ENCODE measurements around the gene SPAG4.

Gene SPAG4

GRCh38 chr20:35598476-35598875 is 17.2 kb upstream of the SPAG4 start:
- no peaks in the 10 kb centered on the region for H3K27me3 ChIP-seq (ENCODE audit: insufficient read depth, low read length, poor library complexity, severe bottlenecking)
- no peaks in the 10 kb centered on the region for H3F3A ChIP-seq (ENCODE audit: low read depth)
- TF ChIP-seq, protein P1, sequence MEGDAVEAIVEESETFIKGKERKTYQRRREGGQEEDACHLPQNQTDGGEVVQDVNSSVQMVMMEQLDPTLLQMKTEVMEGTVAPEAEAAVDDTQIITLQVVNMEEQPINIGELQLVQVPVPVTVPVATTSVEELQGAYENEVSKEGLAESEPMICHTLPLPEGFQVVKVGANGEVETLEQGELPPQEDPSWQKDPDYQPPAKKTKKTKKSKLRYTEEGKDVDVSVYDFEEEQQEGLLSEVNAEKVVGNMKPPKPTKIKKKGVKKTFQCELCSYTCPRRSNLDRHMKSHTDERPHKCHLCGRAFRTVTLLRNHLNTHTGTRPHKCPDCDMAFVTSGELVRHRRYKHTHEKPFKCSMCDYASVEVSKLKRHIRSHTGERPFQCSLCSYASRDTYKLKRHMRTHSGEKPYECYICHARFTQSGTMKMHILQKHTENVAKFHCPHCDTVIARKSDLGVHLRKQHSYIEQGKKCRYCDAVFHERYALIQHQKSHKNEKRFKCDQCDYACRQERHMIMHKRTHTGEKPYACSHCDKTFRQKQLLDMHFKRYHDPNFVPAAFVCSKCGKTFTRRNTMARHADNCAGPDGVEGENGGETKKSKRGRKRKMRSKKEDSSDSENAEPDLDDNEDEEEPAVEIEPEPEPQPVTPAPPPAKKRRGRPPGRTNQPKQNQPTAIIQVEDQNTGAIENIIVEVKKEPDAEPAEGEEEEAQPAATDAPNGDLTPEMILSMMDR (conservative IDR thresholded peaks at IDR 0.05; ENCODE audit: low read length): no peak
- no peak for TF ChIP-seq EZH2phosphoT487 (IDR thresholded peaks at IDR 0.05; ENCODE audit: borderline replicate concordance)
- H3K79me2 ChIP-seq (ENCODE audit: insufficient read depth, low read length): no peaks in the 10 kb centered on the region
- H4K20me1 ChIP-seq (ENCODE audit: insufficient read depth, low read length, poor library complexity, severe bottlenecking): no peaks in the 10 kb centered on the region
- H3K9me3 ChIP-seq (ENCODE audit: insufficient read depth, low read depth, low read length): no peaks in the 10 kb centered on the region
- no peak overlapping the region for H3K4me2 ChIP-seq (ENCODE audit: low read depth, low read length, poor library complexity, severe bottlenecking)
- H3K9ac ChIP-seq (ENCODE audit: low read depth, low read length, poor library complexity, severe bottlenecking): no peak overlapping the region
- no peaks in the 10 kb centered on the region for H3K36me3 ChIP-seq (ENCODE audit: insufficient read depth, low read length)
- H3K9me2 ChIP-seq (replicated peaks; ENCODE audit: low read depth, low read length): no peaks in the 10 kb centered on the region
- no peak overlapping the region for H2AFZ ChIP-seq (ENCODE audit: low read length)
- H3K4me1 ChIP-seq (ENCODE audit: insufficient read depth, low read length, poor library complexity, severe bottlenecking): no peaks in the 10 kb centered on the region
- no peak overlapping the region for H3K4me3 ChIP-seq (ENCODE audit: low read length, poor library complexity, severe bottlenecking)

DNA sequence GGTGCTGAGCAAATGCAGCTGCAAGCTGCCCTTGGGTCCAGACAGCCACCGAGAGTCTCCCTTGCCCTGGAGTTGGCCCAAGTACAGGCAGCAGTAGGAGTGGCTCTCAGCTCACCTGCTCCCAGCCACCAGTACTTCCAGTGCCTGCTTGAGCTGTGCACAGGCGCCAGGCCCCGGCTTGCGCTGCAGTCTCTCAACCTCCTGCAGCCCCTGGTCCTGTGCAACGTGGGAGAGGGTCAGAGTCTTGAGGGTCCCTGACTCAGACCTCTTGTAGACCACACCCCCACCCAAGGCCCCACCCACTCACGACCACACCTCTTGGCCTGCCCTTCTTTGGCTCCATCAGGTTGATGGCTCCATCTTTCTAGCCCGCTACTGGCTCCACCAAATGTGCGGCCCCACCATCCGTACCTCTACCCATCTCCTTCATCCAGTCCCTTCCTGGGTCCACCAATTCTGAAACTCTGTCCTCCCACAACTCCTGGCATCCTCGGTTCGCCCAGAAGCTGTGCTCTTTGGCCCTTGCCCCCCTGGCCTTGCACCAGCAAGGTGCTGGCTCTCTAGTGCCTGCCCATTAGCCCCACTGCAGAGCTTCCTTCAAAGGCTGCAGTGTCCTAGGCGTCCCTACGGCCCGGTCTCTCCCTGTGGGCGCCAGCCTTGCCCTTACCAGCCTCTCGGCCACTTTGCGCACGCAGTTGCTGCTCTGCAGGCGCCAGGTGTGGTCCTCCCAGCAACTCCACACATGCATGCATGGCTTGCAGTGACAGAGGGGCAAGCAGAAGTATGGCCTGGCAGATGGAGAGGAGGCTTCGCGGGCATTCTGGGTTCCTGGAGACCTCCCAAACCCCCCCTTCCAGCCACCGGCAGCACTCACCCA is 16.5 kb upstream of the SPAG4 start:
- Histone ChIP-seq H3K4me2 (ENCODE audit: low read depth, low read length, poor library complexity, severe bottlenecking) (no peak overlapping the region), H3K27me3 (ENCODE audit: insufficient read depth, low read length, poor library complexity, severe bottlenecking) (no peaks in the 10 kb centered on the region), H3F3A (ENCODE audit: low read depth) (no peaks in the 10 kb centered on the region), H3K9me2 (replicated peaks; ENCODE audit: low read depth, low read length) (no peaks in the 10 kb centered on the region), H3K4me1 (ENCODE audit: insufficient read depth, low read length, poor library complexity, severe bottlenecking) (no peaks in the 10 kb centered on the region), H3K9me3 (ENCODE audit: insufficient read depth, low read depth, low read length) (no peaks in the 10 kb centered on the region), H3K79me2 (ENCODE audit: insufficient read depth, low read length) (no peaks in the 10 kb centered on the region), H4K20me1 (ENCODE audit: insufficient read depth, low read length, poor library complexity, severe bottlenecking) (no peaks in the 10 kb centered on the region), H3K4me3 (ENCODE audit: low read length, poor library complexity, severe bottlenecking) (no peak overlapping the region), H2AFZ (ENCODE audit: low read length) (no peak overlapping the region), H3K36me3 (ENCODE audit: insufficient read depth, low read length) (no peaks in the 10 kb centered on the region), H3K9ac (ENCODE audit: low read depth, low read length, poor library complexity, severe bottlenecking) (no peak overlapping the region)
- TF ChIP-seq, protein P1 (conservative IDR thresholded peaks at IDR 0.05; ENCODE audit: low read length): no peak
- TF ChIP-seq EZH2phosphoT487 (IDR thresholded peaks at IDR 0.05; ENCODE audit: borderline replicate concordance): no peak

DNA sequence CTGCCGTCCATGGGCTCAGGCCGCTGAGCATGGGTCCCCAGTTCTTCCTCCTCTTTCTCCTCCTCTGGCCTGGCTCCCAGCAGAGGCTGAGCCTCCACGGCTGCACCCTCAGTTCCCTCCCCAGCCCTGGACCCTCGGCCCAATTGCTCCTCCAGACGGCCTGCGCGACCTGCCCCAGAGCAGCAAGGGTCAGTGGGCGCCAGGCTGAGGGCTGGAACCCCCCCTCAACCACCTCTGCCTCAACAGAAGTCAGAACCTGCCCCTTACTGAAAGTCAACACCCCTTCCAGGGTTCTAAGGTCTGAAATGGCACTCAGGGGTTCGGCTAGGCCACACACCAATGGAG is 15.9 kb upstream of the SPAG4 start:
- TF ChIP-seq EZH2phosphoT487 (IDR thresholded peaks at IDR 0.05; ENCODE audit: borderline replicate concordance): no peak
- TF ChIP-seq, protein P1 (conservative IDR thresholded peaks at IDR 0.05; ENCODE audit: low read length): no peak
- Histone ChIP-seq H2AFZ (ENCODE audit: low read length) (no peak overlapping the region), H3K9me3 (ENCODE audit: insufficient read depth, low read depth, low read length) (no peaks in the 10 kb centered on the region), H3K4me2 (ENCODE audit: low read depth, low read length, poor library complexity, severe bottlenecking) (no peak overlapping the region), H3K36me3 (ENCODE audit: insufficient read depth, low read length) (no peaks in the 10 kb centered on the region), H3K4me3 (ENCODE audit: low read length, poor library complexity, severe bottlenecking) (no peak overlapping the region), H3K9me2 (replicated peaks; ENCODE audit: low read depth, low read length) (no peaks in the 10 kb centered on the region), H3K9ac (ENCODE audit: low read depth, low read length, poor library complexity, severe bottlenecking) (no peak overlapping the region), H3K27me3 (ENCODE audit: insufficient read depth, low read length, poor library complexity, severe bottlenecking) (no peaks in the 10 kb centered on the region), H4K20me1 (ENCODE audit: insufficient read depth, low read length, poor library complexity, severe bottlenecking) (no peaks in the 10 kb centered on the region), H3K79me2 (ENCODE audit: insufficient read depth, low read length) (no peaks in the 10 kb centered on the region), H3F3A (ENCODE audit: low read depth) (no peaks in the 10 kb centered on the region), H3K4me1 (ENCODE audit: insufficient read depth, low read length, poor library complexity, severe bottlenecking) (no peaks in the 10 kb centered on the region)
